Left kidney (tissue), 8 donors: Measurements from ENCODE around the gene CBLC. TPM values are rescaled to one million over a fixed set of nuclear protein-coding genes. Genes with fewer than 3 reads are reported as not detected.

Experiments
- DNase-seq: peaks from one replicate; pipeline ENCODE4 v3.0.0-alpha.2; 2013
- long read RNA-seq, 8 donors: transcript quantifications; one replicate each; lab custom pipeline, GENCODE V29; 2026
- polyA plus RNA-seq: library from polyadenylated mRNA; unstranded; fragments of 120-200 nt; gene quantifications from one replicate; pipeline ENCODE4 v1.2.1, GENCODE V29; 2013; ENCODE audit not compliant: insufficient read length

Gene CBLC, protein sequence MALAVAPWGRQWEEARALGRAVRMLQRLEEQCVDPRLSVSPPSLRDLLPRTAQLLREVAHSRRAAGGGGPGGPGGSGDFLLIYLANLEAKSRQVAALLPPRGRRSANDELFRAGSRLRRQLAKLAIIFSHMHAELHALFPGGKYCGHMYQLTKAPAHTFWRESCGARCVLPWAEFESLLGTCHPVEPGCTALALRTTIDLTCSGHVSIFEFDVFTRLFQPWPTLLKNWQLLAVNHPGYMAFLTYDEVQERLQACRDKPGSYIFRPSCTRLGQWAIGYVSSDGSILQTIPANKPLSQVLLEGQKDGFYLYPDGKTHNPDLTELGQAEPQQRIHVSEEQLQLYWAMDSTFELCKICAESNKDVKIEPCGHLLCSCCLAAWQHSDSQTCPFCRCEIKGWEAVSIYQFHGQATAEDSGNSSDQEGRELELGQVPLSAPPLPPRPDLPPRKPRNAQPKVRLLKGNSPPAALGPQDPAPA
- polyA plus RNA-seq = 5.3 TPM
- long read RNA-seq, donor 1, partial matches to known transcripts = 0 of 1 reads
- long read RNA-seq, donor 1, other reads (novel, unspliced or antisense) = 0 of 1 reads
- long read RNA-seq, donor 2 = 0 reads
- long read RNA-seq, donor 3 = 0 reads
- long read RNA-seq, donor 4 = 0 reads
- long read RNA-seq, donor 5, partial matches to known transcripts = 0 of 4 reads
- long read RNA-seq, donor 5, other reads (novel, unspliced or antisense) = 0 of 4 reads
- long read RNA-seq, donor 6 = 0 reads
- long read RNA-seq, donor 7, partial matches to known transcripts = 0 of 1 reads
- long read RNA-seq, donor 7, other reads (novel, unspliced or antisense) = 0 of 1 reads
- long read RNA-seq, donor 8, partial matches to known transcripts = 0 of 1 reads
- long read RNA-seq, donor 8, other reads (novel, unspliced or antisense) = 0 of 1 reads

GRCh38 chr19:44777715-44778347, at the start of gene CBLC:
CBLC (plus strand) TSS chr19:44777890; CDS start chr19:44777932, 42 bp downstream.
- peak; percentile 63 for DNase-seq

DNA sequence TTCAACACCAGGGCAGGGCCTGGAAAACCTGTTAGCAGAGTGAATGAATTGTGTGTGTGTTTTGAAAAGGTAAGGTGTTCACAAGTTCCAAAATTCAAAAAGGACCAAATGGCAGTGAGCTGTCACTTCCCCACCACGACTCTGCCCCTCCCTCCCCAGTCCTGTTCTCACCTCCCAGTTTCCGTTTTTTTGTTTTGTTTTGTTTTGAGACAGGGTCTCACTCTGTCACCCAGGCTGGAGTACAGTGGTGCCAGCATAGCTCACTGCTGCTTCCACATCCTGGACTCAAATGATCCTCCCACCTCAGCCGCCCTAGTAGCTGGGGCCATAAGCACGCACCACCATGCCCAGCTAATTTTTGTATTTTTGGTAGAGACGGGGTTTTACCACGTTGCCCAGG, 49.5 kb upstream of the CBLC start:
- no peak for DNase-seq

DNA sequence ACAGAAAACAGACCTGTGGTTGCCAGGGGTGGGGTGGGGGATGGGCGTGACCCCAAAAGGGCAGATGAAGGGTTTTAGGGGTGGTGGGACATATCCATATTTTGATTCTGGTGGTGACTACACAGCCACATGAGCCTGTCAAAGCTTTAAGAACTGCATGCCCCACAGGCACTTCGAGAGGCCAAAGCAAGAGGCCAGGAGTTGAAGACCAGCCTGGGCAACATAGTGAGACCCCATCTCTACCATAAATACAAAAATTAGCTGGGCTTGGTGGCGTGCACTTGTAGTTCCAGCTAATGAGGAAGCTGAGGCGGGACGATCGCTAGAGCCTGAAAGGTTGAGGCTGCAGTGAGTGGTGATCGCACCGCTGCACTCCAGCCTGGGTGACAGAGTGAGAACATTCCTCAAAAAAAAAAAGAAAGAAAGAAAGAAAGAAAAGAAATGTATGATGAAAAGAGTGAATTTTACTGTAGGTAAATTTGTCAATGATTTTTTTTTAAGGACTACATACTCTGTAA, 48.1 kb upstream of the CBLC start:
- no peak for DNase-seq

- DNase-seq = no peak
Observed at GRCh38 chr19:44731081-44731480, 46.6 kb upstream of the CBLC start.

GRCh38 chr19:44731622-44732021, 46.1 kb upstream of the CBLC start:
- DNase-seq = no peak

GRCh38 chr19:44732235-44733014, 45.3 kb upstream of the CBLC start:
- DNase-seq = no peak

- DNase-seq = no peak
Observed at GRCh38 chr19:44734357-44734756, 43.3 kb upstream of the CBLC start.

- no peak for DNase-seq
Observed at GRCh38 chr19:44735011-44735410, 42.7 kb upstream of the CBLC start.

DNA sequence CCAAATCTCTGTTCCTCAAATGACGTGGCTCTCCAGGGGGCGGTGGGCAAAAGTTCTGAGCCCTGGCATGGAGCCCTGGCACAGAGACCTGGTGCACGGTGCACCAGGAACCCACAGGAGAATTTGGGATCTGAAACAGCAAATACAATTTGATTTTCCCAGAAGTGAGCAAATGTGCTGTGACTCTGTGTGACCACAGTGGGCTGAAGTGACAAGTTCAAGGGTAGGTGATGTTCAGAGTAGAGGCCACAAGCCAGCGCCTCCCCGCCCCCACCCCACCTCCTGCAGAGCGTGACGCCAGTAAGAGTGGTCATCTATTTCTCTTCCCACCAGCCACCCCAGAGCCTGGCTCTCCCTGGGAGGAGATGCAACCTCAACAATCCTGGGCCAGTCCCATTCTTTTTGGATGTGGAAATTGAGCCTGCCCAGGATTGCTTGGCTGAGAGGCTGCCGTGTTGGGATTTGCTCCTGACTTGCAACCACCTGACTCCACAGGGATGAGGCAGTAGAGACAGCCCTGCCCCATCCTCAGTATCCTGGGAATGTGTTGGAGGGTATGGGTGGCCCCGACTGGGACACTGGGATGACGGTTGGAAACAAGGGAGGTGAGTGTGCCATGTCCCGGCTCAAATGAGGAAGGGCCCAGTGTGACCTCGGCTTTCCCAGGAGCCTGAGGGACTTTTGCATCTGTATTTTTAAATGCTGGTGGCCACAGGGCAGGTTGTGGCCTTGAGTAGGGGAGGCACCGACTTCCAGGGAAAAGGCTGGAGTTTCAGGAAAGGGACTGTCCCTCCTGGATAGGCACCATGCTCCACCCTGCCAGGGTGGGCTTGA, 40.2 kb upstream of the CBLC start:
- DNase-seq = no peak

GRCh38 chr19:44738136-44738535, 39.6 kb upstream of the CBLC start:
- DNase-seq = no peak

- no peak for DNase-seq
Observed at GRCh38 chr19:44738603-44739558, 38.8 kb upstream of the CBLC start.

DNA sequence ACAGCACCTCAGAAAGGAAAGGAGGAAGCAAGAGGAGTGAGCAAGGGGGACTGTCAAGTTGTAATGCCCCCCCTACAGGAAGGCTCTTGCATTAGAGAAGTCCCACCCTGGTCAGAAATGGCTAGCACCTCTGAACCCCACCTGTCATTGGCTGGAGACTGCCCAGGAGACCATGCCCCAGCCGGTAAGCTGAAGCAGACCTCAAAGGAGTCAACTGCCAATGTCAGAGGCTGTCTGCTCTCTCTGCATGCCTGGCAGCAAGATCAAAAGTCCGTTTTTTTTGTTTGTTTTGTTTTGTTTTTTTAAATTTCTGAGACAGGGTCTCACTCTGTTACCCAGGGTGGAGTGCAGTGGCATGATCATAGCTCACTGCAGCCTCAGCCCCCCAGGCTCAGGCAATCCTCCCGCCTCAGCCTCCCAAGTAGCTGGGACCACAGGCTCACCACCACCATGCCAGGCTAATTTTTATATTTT, 37.3 kb upstream of the CBLC start:
- DNase-seq = no peak

DNA sequence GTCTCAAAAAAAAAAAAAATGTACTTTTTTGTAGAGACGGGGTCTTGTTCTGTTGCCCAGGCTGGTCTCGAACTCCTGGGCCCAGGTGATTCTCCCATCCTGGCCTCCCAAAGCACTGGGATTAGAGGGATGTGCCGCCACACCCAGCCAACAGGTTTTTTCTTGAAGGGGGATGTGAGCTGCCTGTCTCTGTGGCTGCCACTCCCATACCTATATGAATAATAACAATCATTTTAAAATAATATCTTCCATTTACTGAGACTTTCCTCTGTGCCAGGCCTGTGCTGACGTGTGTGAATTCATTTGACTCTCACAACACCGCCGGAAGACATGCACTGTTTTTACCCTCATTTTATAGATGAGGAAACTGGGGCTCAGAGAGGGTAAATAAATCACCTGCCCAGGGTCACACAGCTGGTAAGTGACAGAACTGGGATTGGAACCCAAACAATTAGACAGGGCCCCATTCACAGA, 36.4 kb upstream of the CBLC start:
- no peak for DNase-seq

GRCh38 chr19:44741841-44742329, 35.8 kb upstream of the CBLC start:
- no peak for DNase-seq

DNA sequence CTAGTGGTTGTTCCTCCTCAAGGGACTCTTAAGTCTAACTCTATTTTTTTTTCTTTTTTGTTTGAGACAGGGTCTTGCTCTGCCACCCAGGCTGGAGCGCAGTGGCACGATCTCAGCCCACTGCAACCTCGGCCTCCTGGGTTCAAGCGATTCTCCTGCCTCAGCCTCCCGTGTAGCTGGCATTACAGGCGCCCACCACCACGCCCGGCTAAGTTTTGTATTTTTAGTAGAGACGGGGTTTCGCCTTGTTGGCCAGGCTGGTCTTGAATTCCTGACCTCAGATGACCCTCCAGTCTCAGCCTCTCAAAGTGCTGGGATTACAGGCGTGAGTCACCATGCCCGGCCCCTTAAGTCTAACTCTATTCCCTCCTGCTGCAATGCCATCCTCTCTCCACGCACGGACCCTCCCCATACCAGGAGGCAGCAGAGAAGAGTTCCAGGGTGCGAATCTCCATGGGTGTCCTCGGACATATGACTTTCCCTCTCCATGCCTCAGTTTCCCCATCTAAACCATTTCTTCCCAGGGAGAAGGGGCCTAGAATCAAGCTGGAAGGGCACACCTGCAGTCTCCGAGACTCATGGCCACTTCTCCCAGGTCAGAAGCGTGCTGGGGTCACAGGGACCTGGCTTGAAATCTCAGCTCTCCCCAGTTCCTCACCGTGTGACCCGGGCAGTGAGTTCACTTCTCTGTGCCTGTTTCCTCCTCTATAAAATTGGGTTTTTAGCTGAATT, 35.2 kb upstream of the CBLC start:
- no peak for DNase-seq

- no peak for DNase-seq
Observed at GRCh38 chr19:44744871-44745332, 32.8 kb upstream of the CBLC start.

DNA sequence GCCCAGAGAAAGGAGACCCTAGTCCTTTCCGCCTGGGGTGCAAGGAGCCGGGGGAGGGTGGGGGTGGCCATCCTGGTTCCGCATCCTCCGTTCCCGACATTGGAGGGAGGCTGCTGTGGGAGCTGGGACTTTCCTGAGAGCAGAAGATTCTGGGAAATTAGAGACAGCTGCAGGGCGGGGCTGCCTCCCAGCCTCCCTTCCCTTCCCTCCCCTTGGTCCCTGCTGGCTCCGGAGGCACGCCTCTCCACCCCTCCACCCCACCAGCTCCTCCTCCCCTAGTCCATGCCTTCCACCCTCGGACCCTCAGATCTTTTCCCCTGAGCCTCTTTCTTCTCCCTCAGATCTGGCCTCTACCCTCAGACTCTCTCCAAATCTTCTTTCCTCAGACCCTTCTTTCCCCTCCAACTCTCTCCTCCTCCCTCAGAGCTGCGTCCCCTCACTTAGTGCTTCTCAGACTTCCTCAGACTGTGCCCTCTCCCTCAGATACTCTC, 32.3 kb upstream of the CBLC start:
- no peak for DNase-seq
